Astrocyte (in vitro differentiated cells and primary cell): Measurements from ENCODE around the gene SAMD5.

Source experiments
- EZH2 ChIP-seq: IDR thresholded peaks from 2 replicates; pipeline ENCODE4 v1.6.1; 2012; ENCODE audit warnings: mild to moderate bottlenecking, low read length, inconsistent platforms; ENCODE audit not compliant: insufficient read depth
- TF ChIP-seq, protein P1 (sequence below): IDR thresholded peaks from 2 replicates; pipeline ENCODE4 v1.5.1; 2011; ENCODE audit warnings: low read depth, mild to moderate bottlenecking, inconsistent platforms, low read length, moderate library complexity; ENCODE audit not compliant: insufficient read depth

DNA sequence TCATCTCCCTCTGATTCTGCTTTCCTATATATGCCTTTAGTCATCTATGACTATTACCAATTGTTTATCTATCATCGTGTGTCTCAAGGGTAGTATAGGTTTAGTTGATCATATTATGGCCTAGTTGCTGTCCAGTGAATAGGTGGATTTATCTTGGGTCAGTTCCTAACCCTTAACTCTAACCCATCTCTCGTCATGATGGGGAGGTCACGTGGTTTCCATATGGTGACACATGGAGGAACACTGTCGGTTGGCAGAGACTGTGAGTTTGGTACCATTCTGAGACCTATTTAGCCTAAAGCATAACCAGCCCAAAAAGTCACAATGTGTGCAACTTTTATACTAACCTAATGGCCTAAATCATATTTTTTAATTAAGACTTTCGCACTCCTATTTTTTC lies 103.5 kb downstream of the SAMD5 start:
- TF ChIP-seq, protein P1, sequence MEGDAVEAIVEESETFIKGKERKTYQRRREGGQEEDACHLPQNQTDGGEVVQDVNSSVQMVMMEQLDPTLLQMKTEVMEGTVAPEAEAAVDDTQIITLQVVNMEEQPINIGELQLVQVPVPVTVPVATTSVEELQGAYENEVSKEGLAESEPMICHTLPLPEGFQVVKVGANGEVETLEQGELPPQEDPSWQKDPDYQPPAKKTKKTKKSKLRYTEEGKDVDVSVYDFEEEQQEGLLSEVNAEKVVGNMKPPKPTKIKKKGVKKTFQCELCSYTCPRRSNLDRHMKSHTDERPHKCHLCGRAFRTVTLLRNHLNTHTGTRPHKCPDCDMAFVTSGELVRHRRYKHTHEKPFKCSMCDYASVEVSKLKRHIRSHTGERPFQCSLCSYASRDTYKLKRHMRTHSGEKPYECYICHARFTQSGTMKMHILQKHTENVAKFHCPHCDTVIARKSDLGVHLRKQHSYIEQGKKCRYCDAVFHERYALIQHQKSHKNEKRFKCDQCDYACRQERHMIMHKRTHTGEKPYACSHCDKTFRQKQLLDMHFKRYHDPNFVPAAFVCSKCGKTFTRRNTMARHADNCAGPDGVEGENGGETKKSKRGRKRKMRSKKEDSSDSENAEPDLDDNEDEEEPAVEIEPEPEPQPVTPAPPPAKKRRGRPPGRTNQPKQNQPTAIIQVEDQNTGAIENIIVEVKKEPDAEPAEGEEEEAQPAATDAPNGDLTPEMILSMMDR, result no peak
- no peak for TF ChIP-seq EZH2
